Measurements from ENCODE around the gene ZNF385D. TPM values are rescaled to one million over a fixed set of nuclear protein-coding genes. Genes with fewer than 3 reads are reported as not detected.

ZNF385D gene
- total and polyA plus RNA-seq, 12 donors = 0.09 to 1.3 (median 0.63) TPM

DNA sequence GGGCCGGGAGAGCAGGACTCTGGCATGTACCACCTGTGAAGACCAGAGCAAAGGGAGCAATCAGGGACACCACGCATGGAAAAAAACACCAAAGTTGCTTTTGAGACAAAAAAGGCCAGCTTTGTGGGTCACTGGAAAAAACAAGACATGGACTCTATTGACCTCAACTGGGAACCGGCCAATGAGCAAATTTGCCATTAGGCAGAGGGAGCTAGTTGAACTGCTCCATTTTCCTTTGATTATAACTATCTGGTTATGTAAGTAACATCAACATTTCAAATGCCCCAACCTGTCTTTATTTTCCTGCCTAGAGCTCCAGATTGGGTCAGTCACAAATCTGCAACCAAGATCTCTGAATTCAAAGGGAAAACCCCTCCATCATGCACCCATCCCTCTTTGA lies 86.0 kb downstream of the ZNF385D start:
- Histone ChIP-seq H3K4me3 (no peak overlapping the region), H3K9me3 (replicated peaks in 1 of 3) (no peaks in the 10 kb centered on the region), H3K27me3 (no peaks in the 10 kb centered on the region), H3K36me3 (replicated peaks in 1 of 2) (no peaks in the 10 kb centered on the region), H3K4me1 (replicated peaks in 1 of 2) (no peaks in the 10 kb centered on the region), H3K27ac (no peak overlapping the region)
- TF ChIP-seq, protein P1, sequence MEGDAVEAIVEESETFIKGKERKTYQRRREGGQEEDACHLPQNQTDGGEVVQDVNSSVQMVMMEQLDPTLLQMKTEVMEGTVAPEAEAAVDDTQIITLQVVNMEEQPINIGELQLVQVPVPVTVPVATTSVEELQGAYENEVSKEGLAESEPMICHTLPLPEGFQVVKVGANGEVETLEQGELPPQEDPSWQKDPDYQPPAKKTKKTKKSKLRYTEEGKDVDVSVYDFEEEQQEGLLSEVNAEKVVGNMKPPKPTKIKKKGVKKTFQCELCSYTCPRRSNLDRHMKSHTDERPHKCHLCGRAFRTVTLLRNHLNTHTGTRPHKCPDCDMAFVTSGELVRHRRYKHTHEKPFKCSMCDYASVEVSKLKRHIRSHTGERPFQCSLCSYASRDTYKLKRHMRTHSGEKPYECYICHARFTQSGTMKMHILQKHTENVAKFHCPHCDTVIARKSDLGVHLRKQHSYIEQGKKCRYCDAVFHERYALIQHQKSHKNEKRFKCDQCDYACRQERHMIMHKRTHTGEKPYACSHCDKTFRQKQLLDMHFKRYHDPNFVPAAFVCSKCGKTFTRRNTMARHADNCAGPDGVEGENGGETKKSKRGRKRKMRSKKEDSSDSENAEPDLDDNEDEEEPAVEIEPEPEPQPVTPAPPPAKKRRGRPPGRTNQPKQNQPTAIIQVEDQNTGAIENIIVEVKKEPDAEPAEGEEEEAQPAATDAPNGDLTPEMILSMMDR (IDR thresholded peaks at IDR 0.05) = no peak
- no peak for TF ChIP-seq POLR2A (IDR thresholded peaks at IDR 0.05)
- WGBS, 4 donors = 84 to 95% (median 87%) methylated on average over 3 of the region's 3 CpGs
- no peak for DNase-seq
- intact Hi-C loops (cut with DNase I) = no loop called here

DNA sequence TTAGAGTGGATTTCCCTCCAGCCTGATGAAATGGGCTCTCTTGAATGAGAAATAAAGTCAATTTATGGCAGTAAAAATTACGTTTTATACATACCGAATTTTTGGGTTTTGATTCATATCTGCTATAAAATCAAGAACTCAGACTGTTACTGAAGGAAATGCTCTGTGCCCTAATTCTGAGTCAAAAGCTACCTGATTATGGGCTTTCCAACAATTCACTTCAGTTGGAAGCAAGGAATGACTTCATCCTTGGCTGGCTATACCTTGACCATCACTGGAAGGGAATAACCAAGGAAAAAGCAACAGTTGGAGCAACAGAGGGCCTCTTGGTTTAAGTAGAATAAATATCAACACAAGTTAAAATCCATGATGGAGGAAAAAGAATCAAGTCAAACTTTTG lies 88.6 kb downstream of the ZNF385D start:
- intact Hi-C loops (cut with DNase I) = no loop called here
- no peak overlapping the region for H3K27ac ChIP-seq
- H3K4me3 ChIP-seq = no peak overlapping the region
- H3K36me3 ChIP-seq (replicated peaks in 1 of 2) = no peaks in the 10 kb centered on the region
- no peaks in the 10 kb centered on the region for H3K27me3 ChIP-seq
- no peaks in the 10 kb centered on the region for H3K4me1 ChIP-seq (replicated peaks in 1 of 2)
- H3K9me3 ChIP-seq (replicated peaks in 1 of 3) = no peaks in the 10 kb centered on the region
- DNase-seq = no peak
- 76 to 82% (median 79%) methylated on average over 2 of the region's 2 CpGs for WGBS, 4 donors
- TF ChIP-seq, protein P1 (IDR thresholded peaks at IDR 0.05) = no peak
- TF ChIP-seq POLR2A (IDR thresholded peaks at IDR 0.05) = no peak

- no peak overlapping the region for H3K27ac ChIP-seq
- no peaks in the 10 kb centered on the region for H3K27me3 ChIP-seq
- 61 to 80% (median 62%) methylated on average over 1 of the region's 1 CpG for WGBS, 4 donors
- DNase-seq = no peak
- no peak for TF ChIP-seq POLR2A (IDR thresholded peaks at IDR 0.05)
- TF ChIP-seq, protein P1 (IDR thresholded peaks at IDR 0.05) = no peak
- intact Hi-C loops (cut with DNase I) = no loop called here
- no peak overlapping the region for H3K4me3 ChIP-seq
- no peaks in the 10 kb centered on the region for H3K9me3 ChIP-seq (replicated peaks in 1 of 3)
- no peaks in the 10 kb centered on the region for H3K4me1 ChIP-seq (replicated peaks in 1 of 2)
- no peaks in the 10 kb centered on the region for H3K36me3 ChIP-seq (replicated peaks in 1 of 2)
Measured at GRCh38 chr3:21654662-21655061, 96.3 kb downstream of the ZNF385D start.

GRCh38 chr3:21654241-21654640 lies 96.8 kb downstream of the ZNF385D start:
- intact Hi-C loops (cut with DNase I) = no loop called here
- no peak overlapping the region for H3K4me3 ChIP-seq
- no peaks in the 10 kb centered on the region for H3K9me3 ChIP-seq (replicated peaks in 1 of 3)
- H3K4me1 ChIP-seq (replicated peaks in 1 of 2) = no peaks in the 10 kb centered on the region
- no peak for TF ChIP-seq POLR2A (IDR thresholded peaks at IDR 0.05)
- H3K36me3 ChIP-seq (replicated peaks in 1 of 2) = no peaks in the 10 kb centered on the region
- 53 to 64% (median 62%) methylated on average over 5 of the region's 5 CpGs for WGBS, 4 donors
- H3K27me3 ChIP-seq = no peaks in the 10 kb centered on the region
- DNase-seq = no peak
- no peak overlapping the region for H3K27ac ChIP-seq

DNA sequence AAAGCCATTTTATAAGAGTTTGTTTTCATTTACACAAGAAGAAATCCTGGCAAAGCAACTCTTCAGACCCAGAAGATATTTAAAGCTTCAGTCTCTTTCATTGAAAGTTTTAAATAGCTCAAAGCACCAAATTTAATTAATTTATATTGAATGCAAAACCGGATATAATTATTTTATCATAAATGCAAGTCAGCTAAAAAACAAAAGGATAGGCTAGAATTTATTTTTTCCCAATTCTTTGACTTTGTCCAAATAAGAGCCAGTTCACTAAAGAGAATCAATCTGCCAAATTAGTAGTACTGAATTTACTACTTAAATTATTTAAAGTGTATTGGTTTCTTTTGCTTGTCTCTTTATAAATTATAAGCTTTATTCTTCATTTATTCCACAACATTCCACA lies 101.5 kb downstream of the ZNF385D start:
- Histone ChIP-seq H3K27ac (no peak overlapping the region), H3K27me3 (no peaks in the 10 kb centered on the region), H3K4me3 (no peak overlapping the region), H3K36me3 (replicated peaks in 1 of 2) (no peaks in the 10 kb centered on the region), H3K9me3 (replicated peaks in 1 of 3) (no peaks in the 10 kb centered on the region), H3K4me1 (replicated peaks in 1 of 2) (no peaks in the 10 kb centered on the region)
- no peak for DNase-seq
- 45 to 66% (median 51%) methylated on average over 1 of the region's 1 CpG for WGBS, 4 donors
- intact Hi-C loops (cut with DNase I) = no loop called here
- no peak for TF ChIP-seq POLR2A (IDR thresholded peaks at IDR 0.05)
- TF ChIP-seq, protein P1 (IDR thresholded peaks at IDR 0.05) = no peak
